HL-60 (cell line): ENCODE data around the gene UBAP1L.

Experiments used
- DNase-seq, 2 experiments: peaks; one replicate each; pipeline ENCODE4 v3.0.0-alpha.2; 2010 to 2020; ENCODE audit warnings: low read depth in 1 of 2, low spot score in 1 of 2
- H3K27ac ChIP-seq: fragments of 250-450 bp; sonication (Bioruptor Pico); replicated peaks from 2 replicates; pipeline ENCODE4 v1.5.1; 2020; ENCODE audit warnings: mild to moderate bottlenecking, moderate library complexity
- H3K27me3 ChIP-seq: fragments of 250-450 bp; sonication (Bioruptor Pico); 2 replicates; pipeline ENCODE4 v1.5.1; 2021; ENCODE audit warnings: mild to moderate bottlenecking, moderate library complexity; ENCODE audit not compliant: insufficient read depth, poor library complexity, severe bottlenecking
- H3K4me3 ChIP-seq: replicated peaks from 2 replicates; pipeline ENCODE4 v1.5.1; 2011; ENCODE audit warnings: mild to moderate bottlenecking, control low read depth, low read length; ENCODE audit not compliant: insufficient read depth
- CTCF ChIP-seq: IDR thresholded peaks from one replicate; pipeline ENCODE4 v1.5.1; 2011; ENCODE audit warnings: low read length, control low read depth, inconsistent platforms; ENCODE audit not compliant: insufficient read depth
- GABPA ChIP-seq: IDR thresholded peaks from 2 replicates; pipeline ENCODE4 v1.6.1; 2012; ENCODE audit warnings: low read depth
- POLR2AphosphoS5 ChIP-seq: IDR thresholded peaks from 2 replicates; pipeline ENCODE4 v1.6.1; 2012; ENCODE audit warnings: low read depth
- REST ChIP-seq: IDR thresholded peaks from 2 replicates; pipeline ENCODE4 v1.6.1; 2012; ENCODE audit warnings: low read depth; ENCODE audit not compliant: insufficient replicate concordance
- SPI1 ChIP-seq: IDR thresholded peaks from 2 replicates; pipeline ENCODE4 v1.6.1; 2012; ENCODE audit warnings: low read depth, mild to moderate bottlenecking, borderline replicate concordance

The UBAP1L gene

GRCh38 chr15:65105038-65105437 is 10.0 kb downstream of the UBAP1L start:
- Histone ChIP-seq H3K27me3 (no peaks in the 10 kb centered on the region), H3K4me3 (no peak overlapping the region), H3K27ac (no peak overlapping the region)
- no peak for DNase-seq
- TF ChIP-seq REST (no peak), GABPA (no peak), POLR2AphosphoS5 (no peak), SPI1 (no peak), CTCF (no peak)

- H3K4me3 ChIP-seq, result no peak overlapping the region
These were observed 12.1 kb downstream of the UBAP1L start for GRCh38 chr15:65102912-65103311.

More at GRCh38 chr15:65102912-65103311, 12.1 kb downstream of the UBAP1L start:
- Histone ChIP-seq H3K27ac (no peak overlapping the region), H3K27me3 (no peaks in the 10 kb centered on the region)
- TF ChIP-seq CTCF, result no peak
- TF ChIP-seq REST, result no peak
- TF ChIP-seq POLR2AphosphoS5, result no peak
- TF ChIP-seq SPI1, result no peak
- TF ChIP-seq GABPA, result no peak
- DNase-seq, result no peak
